ENCODE data around the gene PKN2.
"Not testable (repeated sequence)": the region's sequence is repeated elsewhere in the genome, so short reads cannot be mapped to it uniquely, and the experiment has no call there.

The PKN2 gene

DNA sequence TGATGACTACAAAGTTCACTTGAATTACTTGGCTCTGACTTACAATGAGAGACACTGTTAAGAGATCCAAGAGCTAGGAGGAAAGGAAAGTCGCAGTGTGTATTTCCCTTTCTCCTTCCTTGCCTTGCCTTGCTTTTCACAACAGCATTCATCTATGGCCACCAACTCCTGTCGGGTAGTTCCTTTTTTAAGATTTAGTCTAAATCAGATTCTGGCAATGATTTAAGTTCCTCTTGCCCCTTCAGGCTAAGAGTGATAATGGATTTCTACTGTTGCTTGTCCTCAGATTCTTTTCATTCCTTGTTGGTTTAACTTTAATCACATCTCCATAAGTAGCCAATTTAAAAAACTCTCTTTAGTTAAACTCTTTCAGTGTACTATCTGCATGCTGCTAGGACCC lies 115.4 kb downstream of the PKN2 start:
- no peak for DNase-seq (ENCODE audit: low spot score)

DNA sequence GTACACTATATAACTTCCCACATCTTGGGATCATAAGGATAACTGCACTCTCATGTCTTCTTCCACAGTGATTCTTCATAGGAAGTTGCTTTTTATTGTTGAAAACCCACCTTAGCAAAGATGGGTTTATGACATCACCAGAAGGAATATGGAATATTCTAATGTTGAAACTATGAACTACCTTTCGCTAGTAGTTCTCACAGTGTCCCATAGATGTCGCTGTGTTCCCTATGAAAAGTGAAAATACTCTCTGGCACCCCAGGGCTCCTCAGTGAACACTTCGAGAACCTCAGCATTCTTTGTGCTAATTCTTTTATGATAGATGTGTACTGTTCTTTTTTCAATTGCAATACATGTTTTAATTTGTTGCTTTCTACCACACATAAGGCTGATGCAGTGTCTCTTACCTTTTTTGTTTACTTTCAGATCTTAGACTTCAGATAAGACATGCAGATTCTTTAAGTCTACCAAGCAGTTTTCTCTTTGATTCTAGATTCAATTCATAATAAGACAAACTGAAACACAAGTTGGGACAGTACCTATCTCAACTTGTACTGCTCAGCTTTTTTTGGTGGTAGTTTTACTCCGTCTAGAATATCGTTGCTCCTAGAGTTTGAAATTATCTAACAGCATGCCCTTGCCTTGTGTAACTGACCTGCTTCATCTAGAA lies 116.4 kb downstream of the PKN2 start:
- DNase-seq (ENCODE audit: low spot score): no peak

DNA sequence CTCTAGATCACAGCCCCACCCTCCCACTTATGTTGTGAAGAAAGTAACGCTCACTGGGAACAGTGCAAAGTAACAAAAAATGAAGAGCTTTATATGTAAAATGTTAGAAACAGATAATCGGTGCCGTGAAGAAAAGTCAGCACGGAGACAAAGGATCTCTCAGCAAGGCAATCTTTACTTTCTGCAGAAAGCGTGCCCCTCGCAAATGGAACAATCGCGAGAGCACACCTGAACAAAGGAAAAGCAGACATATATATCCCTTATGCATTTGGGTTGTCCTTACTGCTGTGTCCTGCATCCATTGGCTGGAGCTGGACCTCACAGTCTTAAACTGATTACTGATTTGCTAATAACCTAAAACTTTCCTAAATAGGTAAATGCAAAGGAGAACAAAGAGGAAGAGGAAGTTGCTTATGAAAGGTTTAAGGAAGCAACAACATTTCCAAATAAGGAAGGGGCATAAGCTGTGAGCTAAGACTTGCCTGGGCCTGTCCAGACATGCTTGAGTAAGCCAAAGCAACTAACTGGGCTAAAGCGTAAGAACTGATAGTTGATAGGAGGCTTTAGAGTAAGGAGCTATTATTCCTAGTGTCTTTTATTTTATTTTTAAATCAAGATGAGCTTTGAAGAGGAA lies 117.6 kb downstream of the PKN2 start:
- DNase-seq (ENCODE audit: low spot score): no peak

DNA sequence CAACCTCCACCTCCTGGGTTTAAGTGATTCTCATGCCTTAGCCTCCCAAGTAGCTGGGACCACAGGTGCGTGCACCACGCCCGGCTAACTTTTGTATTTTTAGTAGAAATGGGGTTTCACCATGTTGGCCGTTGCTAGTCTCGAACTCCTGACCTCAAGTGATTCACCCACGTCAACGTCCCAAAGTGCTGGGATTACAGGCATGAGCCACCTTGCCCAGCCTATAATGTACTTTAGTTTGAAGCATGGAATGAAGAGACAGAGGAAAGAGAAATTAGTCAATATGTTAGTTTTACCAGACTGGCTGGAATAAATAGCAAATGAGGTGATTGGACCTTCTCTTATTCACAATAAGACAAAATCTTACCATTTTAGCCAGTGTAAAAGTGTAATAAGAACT lies 118.3 kb downstream of the PKN2 start:
- no peak for DNase-seq (ENCODE audit: low spot score)

DNA sequence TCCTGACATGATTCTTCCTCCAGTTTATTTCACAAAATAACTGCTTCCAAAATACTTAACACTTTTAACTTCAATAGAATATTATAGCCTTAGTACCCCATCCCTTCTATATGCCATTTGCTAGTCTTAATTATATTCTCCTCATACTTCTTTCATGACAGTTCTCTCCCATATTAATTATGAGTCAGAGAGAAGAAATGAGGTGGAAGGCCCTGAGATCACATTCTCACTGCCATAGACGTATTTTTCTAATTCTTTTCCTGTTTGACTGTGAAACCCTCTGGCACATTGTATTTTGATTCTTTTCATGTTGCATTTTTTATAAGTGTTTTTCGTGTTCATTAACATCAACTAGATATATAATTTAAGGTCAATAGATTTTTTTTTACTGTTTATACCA lies 118.9 kb downstream of the PKN2 start:
- no peak for DNase-seq (ENCODE audit: low spot score)

DNA sequence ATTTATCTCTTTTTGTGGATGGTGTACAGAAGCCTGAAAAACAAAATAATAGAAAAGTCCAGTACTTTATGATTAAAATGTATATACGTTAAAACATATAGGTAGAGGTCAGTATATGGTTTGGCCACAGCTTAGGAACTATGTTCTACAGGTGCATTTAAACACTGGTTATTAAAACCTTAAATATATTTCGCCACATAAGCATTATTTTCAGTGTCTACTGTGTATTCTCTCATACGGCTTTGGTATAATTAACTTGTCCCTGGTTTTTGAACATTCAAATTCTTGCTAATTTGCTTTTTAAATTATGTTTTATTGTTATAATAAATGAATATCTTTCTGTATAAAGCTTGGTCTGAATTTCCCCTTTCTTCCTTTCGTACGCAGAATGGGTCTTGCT lies 119.4 kb downstream of the PKN2 start:
- DNase-seq (ENCODE audit: low spot score): no peak

DNA sequence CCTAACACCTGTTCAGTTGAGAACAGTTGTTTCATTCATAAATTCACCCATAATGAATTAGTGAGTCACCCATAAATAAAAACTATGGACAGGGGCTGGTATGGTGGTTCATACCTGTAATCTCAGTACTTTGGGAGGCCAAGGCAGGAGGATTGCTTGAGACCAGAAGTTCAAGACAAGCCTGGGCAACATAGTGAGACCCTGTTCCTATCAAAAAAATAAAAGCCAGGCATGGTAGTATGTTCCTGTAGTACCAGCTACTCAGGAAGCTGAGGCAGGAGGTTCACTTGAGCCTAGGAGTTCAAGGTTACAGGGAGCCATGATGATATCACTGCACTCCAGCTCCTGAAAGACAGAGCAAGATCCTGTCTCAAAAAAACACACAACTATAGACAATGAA lies 128.3 kb downstream of the PKN2 start:
- no peak for DNase-seq (ENCODE audit: low spot score)

DNA sequence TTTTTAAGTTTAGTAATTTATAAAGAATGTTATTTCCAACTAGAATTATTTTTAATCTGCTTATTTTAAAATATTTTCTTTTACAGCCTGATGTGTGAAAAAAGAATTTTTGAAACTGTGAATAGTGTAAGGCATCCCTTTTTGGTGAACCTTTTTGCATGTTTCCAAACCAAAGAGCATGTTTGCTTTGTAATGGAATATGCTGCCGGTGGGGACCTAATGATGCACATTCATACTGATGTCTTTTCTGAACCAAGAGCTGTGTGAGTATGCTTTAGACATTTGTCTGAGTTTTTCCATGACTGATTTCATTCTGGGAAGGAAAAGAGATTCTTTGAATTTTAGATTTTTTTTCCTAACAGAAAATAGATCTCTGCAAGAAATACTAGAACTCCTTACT lies 129.4 kb downstream of the PKN2 start:
- DNase-seq (ENCODE audit: low spot score): no peak

DNA sequence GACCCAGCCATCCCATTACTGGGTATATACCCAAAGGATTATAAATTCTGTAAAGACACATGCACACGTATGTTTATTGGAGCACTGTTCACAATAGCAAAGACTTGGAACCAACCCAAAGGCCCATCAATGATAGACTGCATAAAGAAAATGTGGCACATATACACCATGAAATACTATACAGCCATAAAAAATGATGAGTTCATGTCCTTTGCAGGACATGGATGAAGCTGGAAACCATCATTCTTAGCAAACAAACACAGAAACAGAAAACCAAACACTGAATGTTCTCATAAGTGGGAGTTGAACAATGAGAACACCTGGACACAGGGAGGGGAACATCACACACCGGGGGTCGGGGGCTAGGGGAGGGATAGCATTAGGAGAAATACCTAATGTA lies 135.6 kb downstream of the PKN2 start:
- DNase-seq (ENCODE audit: low spot score): not testable (repeated sequence)

DNA sequence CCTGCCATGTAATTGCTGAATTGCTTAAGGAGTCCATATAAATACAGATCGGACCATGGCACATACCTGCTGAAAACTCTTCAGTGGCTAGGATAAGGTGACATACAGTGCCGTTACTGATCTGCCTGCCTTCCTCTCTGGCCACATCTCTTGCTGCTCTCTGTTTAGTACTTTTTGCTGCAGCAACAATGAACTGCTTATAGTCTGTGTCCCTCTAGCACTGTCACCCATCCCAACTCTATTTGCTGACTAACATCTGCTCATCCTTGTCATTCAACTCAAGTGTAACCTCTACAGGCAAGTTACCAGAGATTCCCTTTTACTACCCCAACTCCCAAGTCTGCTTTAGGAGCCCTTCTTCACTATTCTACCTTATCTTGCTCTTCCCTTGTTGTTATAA lies 141.6 kb downstream of the PKN2 start:
- DNase-seq (ENCODE audit: low spot score): no peak

DNA sequence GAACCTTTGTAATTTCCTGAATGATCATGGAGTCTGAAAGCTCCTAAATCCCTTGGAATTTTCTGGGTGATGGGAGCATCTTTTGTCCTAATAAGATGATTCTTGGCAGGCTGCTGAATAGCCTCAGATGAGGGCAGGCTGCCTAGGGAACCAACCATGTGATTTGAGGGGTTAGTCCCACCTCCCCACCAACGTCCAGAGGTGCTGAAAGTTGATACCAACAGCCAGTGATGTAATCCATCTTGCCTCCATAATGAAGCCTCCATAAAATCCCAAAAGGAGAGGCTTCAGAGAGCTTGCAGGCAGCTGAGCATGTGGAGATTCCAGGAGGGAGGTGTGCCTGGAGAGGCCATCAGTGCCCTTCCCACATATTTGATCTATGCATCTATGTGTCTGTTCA lies 163.6 kb downstream of the PKN2 start:
- DNase-seq (ENCODE audit: low spot score): no peak

DNA sequence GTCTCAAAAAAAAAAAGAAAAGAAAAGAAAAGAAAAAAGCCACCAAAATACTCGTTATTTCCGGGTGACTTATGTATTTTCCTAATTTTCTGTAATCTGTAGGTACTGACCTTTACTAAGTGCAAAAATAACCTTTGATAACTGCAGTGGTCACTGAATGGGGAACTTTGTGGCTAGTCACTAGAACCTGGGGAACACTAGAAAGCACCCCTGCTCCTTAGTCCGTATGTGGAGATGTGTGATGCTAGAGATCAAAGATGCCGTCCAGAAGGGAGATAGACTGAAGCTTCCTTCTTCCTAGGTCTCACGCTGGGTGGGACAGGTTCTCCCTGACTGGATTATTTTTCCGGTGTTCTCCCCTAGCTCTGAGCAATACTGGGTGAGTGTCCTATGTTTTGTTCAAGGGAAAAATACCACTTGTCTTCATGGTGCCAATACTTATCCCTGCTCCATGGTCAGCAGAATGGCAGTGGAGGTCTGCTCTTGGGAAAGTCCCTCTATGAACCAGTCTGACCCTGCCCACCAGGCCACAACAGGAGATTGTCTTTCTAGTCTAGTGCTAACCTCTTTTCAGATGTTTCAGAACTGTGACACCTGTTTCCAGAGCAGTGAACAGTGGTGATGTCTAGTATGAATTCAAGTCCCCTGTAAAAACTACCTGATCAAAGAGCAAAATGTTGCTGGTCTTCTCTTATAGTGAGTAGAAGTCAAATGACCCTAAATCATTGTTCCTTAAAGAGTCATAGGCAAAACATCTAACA lies 167.4 kb downstream of the PKN2 start:
- DNase-seq (ENCODE audit: low spot score): no peak

DNA sequence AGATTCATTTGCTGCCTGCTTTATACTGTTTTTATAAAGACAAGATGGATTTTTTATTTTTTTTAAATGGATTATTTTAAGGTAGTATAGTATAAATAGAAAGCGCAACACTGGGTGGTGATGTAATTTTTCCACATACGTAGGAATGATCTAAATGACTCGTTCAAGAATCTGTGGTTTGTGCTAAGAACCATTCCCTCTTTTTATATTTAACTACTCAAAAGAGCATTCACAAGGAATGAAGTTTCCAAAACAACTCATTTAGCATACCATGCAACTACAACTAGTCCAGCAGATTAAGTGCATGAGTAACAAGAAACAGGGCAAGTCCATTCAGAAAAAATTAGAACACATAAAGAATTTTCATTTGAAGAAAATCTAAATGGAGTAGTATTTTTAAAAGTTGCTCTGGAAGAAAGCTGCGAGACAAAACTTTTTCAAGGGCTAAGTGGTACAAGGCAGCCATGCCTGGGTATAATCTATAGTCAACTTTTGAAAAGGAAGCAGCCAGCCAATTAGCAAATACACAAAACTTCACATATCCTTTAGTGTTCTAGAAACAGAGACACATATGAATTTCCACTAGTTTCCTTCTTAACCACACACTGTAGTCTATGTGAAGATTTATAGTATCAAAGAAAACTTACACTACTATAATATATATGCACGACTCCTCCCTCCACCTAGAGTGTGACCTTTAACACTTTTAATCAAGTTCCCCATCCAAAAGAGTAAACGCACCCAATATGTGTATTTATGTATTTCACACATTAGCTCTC lies 183.9 kb downstream of the PKN2 start:
- no peak for DNase-seq (ENCODE audit: low spot score)

DNA sequence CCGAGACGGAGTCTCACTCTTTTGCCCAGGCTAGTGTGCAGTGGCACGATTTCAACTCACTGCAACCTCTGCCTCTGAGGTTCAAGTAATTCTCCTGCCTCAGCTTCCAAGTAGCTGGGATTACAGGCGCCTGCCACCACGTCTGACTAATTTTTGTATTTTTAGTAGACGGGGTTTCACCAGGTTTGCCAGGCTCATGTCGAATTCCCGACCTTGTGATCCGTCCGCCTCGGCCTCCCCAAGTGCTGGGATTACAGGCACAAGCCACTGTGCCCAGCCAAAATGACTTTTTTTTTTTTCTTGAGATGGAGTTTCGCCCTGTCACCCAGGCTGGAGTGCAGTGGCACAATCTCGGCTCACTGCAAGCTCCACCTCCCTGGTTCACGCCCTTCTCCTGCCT lies 185.6 kb downstream of the PKN2 start:
- not testable (repeated sequence) for DNase-seq (ENCODE audit: low spot score)

DNA sequence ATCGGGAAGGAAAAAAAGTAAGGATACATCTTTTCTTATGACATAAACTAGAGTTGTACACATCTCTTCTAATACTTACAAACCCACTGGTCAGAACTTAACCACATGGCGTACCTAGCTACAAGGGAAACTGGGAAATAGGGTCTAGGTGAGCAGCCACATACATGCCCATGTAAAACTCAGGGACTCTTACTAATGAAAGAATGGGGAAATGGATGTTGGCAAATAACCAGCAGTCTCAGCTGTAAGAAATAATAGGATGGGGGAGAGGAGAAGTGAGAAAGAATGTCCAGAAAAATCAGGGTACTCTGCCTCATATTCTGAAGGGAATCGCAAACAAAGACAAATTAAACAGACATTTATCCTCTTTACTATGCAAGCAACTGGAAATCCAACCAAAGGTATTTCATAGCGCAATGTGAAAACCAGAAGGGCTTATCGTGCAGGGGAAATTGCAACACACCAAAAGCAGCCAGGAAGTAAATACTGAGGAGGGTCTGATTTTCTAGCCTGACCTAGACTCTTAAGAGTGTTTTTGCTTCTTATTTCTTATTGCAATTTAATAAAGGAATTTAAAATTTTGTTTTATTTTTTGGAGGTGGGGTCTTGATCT lies 189.8 kb downstream of the PKN2 start:
- no peak for DNase-seq (ENCODE audit: low spot score)

DNA sequence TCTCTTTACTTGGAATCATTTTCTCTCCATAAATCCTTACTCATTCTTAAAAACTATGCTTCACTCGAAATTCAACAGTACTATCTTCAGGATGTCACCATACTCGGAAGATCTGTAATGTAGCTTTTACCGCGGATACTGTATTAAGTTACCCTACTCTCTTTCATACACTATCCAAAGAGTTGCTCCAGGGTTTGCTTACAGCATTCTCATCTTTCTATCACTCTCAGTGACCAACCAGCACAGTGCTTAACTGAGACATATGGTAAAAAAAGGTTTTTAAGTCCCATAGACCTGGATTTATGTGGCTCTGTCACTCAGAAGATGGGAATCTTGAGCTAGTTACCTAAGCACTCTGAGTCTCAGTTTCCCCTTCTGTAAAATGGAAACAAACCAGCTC lies 191.5 kb downstream of the PKN2 start:
- no peak for DNase-seq (ENCODE audit: low spot score)

DNA sequence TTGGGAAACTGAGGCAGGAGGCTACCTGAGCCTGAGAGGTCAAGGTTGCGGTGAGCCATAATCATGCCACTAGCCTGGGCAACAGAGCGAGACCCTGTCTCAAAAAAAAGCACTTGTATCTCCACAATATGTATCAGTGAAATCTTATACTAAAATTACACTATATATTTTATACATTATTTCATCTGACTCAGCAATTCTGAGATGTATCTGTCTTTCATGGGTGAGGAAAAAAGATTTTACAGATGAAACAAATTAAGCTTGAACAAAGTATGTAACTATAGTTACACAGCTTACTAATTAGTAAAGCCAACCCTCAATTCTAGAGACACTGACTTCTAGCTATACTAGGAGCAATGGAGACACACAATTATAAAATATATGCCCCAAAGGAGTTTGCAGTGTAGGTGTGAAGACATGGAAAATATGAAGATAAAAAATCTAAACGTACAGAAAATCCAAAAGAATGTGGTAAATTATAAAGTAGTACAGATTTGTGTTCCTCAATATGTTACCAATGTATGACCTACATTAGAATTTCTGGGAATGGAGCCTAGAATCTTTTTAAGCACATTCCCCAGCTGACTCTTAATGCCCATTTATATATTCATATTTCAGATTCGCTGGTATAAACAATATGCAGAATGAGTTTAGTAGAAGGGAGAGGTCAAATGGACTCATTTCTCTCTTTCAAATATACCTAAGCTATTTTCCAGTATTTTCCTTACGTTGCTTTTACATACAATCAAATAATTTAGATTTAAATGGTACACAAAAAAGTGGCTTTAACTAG lies 192.7 kb downstream of the PKN2 start:
- DNase-seq (ENCODE audit: low spot score): no peak

DNA sequence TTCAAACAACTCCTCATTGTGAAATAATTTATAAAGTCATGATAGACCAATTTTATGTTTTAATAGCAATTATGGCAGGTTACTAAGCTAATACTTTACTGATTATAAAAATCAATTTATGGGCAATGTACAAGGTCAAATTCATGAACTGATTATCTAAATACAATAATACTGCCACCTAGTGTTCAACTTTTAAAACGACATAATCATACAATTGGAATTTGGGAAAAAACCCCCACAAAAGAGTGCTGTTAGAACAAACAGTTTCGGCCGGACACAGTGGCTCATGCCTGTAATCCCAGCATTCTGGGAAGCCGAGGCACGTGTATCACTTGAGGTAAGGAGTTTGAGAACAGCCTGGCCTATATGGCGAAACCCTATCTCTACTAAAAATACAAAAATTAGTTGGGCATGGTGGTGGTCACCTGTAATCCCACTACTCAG lies 193.3 kb downstream of the PKN2 start:
- peak; percentile 35 for DNase-seq (ENCODE audit: low spot score)

DNA sequence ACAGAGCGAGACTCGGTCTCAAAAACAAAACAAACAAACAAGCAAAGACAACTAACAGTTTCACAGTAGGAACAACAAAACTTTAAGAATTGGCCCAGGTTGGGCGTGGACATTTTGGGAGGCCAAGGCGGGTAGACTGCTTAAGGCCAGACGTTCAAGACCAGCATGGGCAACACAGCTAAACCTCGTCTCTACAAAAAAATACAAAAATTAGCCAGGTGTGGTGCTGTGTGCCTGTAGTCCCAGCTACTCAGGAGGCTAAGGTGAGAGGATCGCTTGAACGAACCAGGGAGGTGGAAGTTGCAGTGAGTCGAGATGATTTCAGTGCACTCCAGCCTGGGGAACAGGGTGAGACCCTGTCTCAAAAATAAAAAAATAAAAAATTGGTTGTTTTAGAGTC lies 193.8 kb downstream of the PKN2 start:
- no peak for DNase-seq (ENCODE audit: low spot score)

DNA sequence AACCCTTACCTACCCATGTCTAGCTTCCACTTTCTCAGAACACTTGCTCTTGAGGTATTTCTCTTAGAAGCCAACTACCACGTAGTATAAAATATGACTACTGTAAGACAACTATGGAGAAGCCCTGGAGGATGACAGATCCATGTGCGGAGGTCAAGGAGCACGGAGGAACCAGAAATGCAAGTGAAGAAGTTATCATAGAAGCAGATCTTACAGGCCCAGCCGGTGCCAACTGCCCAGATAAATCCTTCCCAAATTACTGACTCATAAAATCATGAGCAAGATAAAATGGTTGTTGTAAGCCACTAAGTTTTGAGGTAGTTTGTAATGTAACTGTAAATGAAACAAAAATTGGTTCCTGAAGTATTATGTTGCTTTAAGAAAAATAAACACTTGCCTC lies 194.7 kb downstream of the PKN2 start:
- DNase-seq (ENCODE audit: low spot score): no peak

DNA sequence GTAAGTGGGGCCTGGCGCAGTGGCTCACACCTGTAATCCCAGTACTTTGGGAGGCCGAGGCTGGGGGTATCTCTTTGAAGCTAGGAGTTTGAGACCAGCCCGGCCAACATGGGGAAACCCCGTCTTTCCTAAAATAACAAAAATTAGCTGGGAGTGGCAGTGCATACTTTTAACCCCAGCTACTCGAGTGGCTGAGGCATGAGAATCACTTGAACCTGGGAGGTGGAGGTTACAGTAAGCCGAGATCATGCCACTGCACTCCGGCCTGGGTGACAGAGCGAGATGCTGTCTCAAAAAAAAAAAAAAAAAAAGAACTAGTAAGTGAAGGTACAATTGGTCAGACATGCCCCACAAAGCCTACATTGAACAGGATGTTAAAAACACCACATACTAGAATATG lies 196.6 kb downstream of the PKN2 start:
- not testable (repeated sequence) for DNase-seq (ENCODE audit: low spot score)
